GM12878 (cell line): ENCODE results near the gene IDI1.

Experiments
- FOXK2 ChIP-seq: fragments of 450-650 bp; IDR thresholded peaks from 2 replicates; pipeline ENCODE4 v1.6.1; 2017; ENCODE audit warnings: mild to moderate bottlenecking, moderate library complexity
- MTA2 ChIP-seq: fragments of 450-650 bp; IDR thresholded peaks from 2 replicates; pipeline ENCODE4 v1.6.1; 2016; ENCODE audit warnings: low read depth, mild to moderate bottlenecking, moderate library complexity
- MXI1 ChIP-seq: fragments of 150-350 bp; IDR thresholded peaks from 2 replicates; pipeline ENCODE4 v1.6.1; 2011; ENCODE audit warnings: low read depth, mild to moderate bottlenecking, inconsistent platforms, low read length, improper control_type of control experiment
- POLR2A ChIP-seq: IDR thresholded peaks from 2 replicates; pipeline ENCODE4 v1.6.1; 2011; ENCODE audit warnings: low read depth, mild to moderate bottlenecking, low read length
- RFX5 ChIP-seq: IDR thresholded peaks from 2 replicates; pipeline ENCODE4 v1.6.1; 2011; ENCODE audit warnings: low read depth, low read length, improper control_type of control experiment
- SMAD1 ChIP-seq: fragments of 450-650 bp; IDR thresholded peaks from 2 replicates; pipeline ENCODE4 v1.6.1; 2018; ENCODE audit warnings: mild to moderate bottlenecking, low read depth; ENCODE audit not compliant: partially characterized antibody
- YY1 ChIP-seq: IDR thresholded peaks from 2 replicates; pipeline ENCODE4 v1.6.1; 2011; ENCODE audit warnings: low read depth, mild to moderate bottlenecking, low read length
- TF ChIP-seq, protein P1 (sequence below), 3 experiments: IDR thresholded peaks in 2 of 3; conservative IDR thresholded peaks in 1 of 3; 2 replicates each; pipeline ENCODE4 v1.5.1; 2011; ENCODE audit warnings: low read depth in 3 of 3, low read length in 3 of 3, mild to moderate bottlenecking in 3 of 3, control low read depth in 2 of 3, moderate library complexity in 2 of 3, inconsistent platforms in 1 of 3, mixed read lengths in 1 of 3; ENCODE audit not compliant: control insufficient read depth in 2 of 3, insufficient read depth in 1 of 3; ENCODE audit errors: extremely low read depth in 1 of 3
- TF ChIP-seq, protein P2 (sequence below): IDR thresholded peaks from 2 replicates; pipeline ENCODE4 v1.6.1; 2012; ENCODE audit warnings: low read depth, low read length, improper control_type of control experiment
- TF ChIP-seq, protein P3 (sequence below): IDR thresholded peaks from 2 replicates; pipeline ENCODE4 v1.6.1; 2012; ENCODE audit warnings: mild to moderate bottlenecking, low read depth, low read length
- TF ChIP-seq, protein P4 (sequence below): IDR thresholded peaks from 2 replicates; pipeline ENCODE4 v1.6.1; 2011; ENCODE audit warnings: low read depth, mild to moderate bottlenecking, low read length, moderate library complexity, borderline replicate concordance; ENCODE audit errors: extremely low read depth
- TF ChIP-seq, protein P5 (sequence below): fragments of 150-350 bp; IDR thresholded peaks from 2 replicates; pipeline ENCODE4 v1.6.1; 2016; ENCODE audit warnings: low read depth, low read length

DNA sequence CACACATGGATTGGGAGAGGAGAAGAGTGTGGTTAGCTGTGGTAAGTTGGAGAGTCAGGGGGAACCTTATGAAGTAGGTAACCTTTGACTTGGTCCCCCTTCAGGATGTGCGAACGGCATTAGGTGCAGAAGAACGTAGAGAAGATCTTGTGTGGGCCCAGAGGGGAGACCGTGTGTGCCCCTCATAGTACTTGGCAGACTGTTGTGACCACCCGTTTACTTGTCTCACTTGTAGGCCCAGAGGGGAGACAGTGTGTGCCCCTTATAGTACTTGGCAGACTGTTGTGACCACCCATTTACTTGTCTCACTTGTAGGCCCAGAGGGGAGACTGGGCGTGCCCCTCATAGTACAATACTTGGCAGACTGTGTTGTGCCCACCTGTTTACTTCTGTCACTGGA, 58.1 kb downstream of the IDI1 start:
- TF ChIP-seq, protein P1, sequence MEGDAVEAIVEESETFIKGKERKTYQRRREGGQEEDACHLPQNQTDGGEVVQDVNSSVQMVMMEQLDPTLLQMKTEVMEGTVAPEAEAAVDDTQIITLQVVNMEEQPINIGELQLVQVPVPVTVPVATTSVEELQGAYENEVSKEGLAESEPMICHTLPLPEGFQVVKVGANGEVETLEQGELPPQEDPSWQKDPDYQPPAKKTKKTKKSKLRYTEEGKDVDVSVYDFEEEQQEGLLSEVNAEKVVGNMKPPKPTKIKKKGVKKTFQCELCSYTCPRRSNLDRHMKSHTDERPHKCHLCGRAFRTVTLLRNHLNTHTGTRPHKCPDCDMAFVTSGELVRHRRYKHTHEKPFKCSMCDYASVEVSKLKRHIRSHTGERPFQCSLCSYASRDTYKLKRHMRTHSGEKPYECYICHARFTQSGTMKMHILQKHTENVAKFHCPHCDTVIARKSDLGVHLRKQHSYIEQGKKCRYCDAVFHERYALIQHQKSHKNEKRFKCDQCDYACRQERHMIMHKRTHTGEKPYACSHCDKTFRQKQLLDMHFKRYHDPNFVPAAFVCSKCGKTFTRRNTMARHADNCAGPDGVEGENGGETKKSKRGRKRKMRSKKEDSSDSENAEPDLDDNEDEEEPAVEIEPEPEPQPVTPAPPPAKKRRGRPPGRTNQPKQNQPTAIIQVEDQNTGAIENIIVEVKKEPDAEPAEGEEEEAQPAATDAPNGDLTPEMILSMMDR (IDR thresholded peaks at IDR 0.05 in 2 of 3, conservative IDR thresholded peaks at IDR 0.05 in 1 of 3; ENCODE audit: control insufficient read depth in 2 of 3, extremely low read depth in 1 of 3, insufficient read depth in 1 of 3, low read depth in 3 of 3, low read length in 3 of 3) = no peak
- TF ChIP-seq SMAD1 (no peak), YY1 (no peak), POLR2A (no peak), FOXK2 (no peak), MXI1 (no peak), MTA2 (no peak), RFX5 (no peak)
- TF ChIP-seq, protein P2, sequence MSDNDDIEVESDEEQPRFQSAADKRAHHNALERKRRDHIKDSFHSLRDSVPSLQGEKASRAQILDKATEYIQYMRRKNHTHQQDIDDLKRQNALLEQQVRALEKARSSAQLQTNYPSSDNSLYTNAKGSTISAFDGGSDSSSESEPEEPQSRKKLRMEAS = no peak
- TF ChIP-seq, protein P3, sequence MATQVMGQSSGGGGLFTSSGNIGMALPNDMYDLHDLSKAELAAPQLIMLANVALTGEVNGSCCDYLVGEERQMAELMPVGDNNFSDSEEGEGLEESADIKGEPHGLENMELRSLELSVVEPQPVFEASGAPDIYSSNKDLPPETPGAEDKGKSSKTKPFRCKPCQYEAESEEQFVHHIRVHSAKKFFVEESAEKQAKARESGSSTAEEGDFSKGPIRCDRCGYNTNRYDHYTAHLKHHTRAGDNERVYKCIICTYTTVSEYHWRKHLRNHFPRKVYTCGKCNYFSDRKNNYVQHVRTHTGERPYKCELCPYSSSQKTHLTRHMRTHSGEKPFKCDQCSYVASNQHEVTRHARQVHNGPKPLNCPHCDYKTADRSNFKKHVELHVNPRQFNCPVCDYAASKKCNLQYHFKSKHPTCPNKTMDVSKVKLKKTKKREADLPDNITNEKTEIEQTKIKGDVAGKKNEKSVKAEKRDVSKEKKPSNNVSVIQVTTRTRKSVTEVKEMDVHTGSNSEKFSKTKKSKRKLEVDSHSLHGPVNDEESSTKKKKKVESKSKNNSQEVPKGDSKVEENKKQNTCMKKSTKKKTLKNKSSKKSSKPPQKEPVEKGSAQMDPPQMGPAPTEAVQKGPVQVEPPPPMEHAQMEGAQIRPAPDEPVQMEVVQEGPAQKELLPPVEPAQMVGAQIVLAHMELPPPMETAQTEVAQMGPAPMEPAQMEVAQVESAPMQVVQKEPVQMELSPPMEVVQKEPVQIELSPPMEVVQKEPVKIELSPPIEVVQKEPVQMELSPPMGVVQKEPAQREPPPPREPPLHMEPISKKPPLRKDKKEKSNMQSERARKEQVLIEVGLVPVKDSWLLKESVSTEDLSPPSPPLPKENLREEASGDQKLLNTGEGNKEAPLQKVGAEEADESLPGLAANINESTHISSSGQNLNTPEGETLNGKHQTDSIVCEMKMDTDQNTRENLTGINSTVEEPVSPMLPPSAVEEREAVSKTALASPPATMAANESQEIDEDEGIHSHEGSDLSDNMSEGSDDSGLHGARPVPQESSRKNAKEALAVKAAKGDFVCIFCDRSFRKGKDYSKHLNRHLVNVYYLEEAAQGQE = no peak
- TF ChIP-seq, protein P4, sequence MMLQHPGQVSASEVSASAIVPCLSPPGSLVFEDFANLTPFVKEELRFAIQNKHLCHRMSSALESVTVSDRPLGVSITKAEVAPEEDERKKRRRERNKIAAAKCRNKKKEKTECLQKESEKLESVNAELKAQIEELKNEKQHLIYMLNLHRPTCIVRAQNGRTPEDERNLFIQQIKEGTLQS = no peak
- TF ChIP-seq, protein P5, sequence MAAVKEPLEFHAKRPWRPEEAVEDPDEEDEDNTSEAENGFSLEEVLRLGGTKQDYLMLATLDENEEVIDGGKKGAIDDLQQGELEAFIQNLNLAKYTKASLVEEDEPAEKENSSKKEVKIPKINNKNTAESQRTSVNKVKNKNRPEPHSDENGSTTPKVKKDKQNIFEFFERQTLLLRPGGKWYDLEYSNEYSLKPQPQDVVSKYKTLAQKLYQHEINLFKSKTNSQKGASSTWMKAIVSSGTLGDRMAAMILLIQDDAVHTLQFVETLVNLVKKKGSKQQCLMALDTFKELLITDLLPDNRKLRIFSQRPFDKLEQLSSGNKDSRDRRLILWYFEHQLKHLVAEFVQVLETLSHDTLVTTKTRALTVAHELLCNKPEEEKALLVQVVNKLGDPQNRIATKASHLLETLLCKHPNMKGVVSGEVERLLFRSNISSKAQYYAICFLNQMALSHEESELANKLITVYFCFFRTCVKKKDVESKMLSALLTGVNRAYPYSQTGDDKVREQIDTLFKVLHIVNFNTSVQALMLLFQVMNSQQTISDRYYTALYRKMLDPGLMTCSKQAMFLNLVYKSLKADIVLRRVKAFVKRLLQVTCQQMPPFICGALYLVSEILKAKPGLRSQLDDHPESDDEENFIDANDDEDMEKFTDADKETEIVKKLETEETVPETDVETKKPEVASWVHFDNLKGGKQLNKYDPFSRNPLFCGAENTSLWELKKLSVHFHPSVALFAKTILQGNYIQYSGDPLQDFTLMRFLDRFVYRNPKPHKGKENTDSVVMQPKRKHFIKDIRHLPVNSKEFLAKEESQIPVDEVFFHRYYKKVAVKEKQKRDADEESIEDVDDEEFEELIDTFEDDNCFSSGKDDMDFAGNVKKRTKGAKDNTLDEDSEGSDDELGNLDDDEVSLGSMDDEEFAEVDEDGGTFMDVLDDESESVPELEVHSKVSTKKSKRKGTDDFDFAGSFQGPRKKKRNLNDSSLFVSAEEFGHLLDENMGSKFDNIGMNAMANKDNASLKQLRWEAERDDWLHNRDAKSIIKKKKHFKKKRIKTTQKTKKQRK = no peak
